MG63 (cell line): ENCODE measurements around the gene P4HB. TPM values are rescaled to one million over a fixed set of nuclear protein-coding genes. Genes with fewer than 3 reads are reported as not detected.

Experiments
- DNase-seq: peaks from one replicate; pipeline ENCODE4 v3.0.0-alpha.2; 2020
- H3K27me3 ChIP-seq: fragments of 250-450 bp; sonication (Bioruptor Pico); 2 replicates; pipeline ENCODE4 v1.5.1; 2020; ENCODE audit warnings: mild to moderate bottlenecking, moderate library complexity
- H3K36me3 ChIP-seq: fragments of 250-450 bp; sonication (Bioruptor Pico); 2 replicates; pipeline ENCODE4 v1.5.1; 2020; ENCODE audit warnings: mild to moderate bottlenecking, moderate library complexity
- H3K4me3 ChIP-seq: fragments of 250-450 bp; sonication (Bioruptor Pico); 2 replicates; pipeline ENCODE4 v1.5.1; 2020; ENCODE audit warnings: mild to moderate bottlenecking, moderate library complexity
- H3K9me3 ChIP-seq: fragments of 250-450 bp; sonication (Bioruptor Pico); 2 replicates; pipeline ENCODE4 v1.5.1; 2020; ENCODE audit warnings: mild to moderate bottlenecking, moderate library complexity
- total RNA-seq: library from RNA; depleted of rRNA; stranded (reverse); fragments of >200 nt; shearing (Covaris generic); gene quantifications from 2 replicates; pipeline ENCODE4 v1.2.3, GENCODE V29; 2014; ENCODE audit warnings: low replicate concordance

P4HB gene
- total RNA-seq, 1 experiment from 2014 or later: 531 TPM

GRCh38 chr17:81812571-81813370, 47.6 kb downstream of the P4HB start:
- H3K4me3 ChIP-seq: no peak overlapping the region
- H3K27me3 ChIP-seq: peaks cover 28% of the 10 kb centered on the region
- DNase-seq: no peak
- no peaks in the 10 kb centered on the region for H3K9me3 ChIP-seq
- H3K36me3 ChIP-seq: no peaks in the 10 kb centered on the region

DNA sequence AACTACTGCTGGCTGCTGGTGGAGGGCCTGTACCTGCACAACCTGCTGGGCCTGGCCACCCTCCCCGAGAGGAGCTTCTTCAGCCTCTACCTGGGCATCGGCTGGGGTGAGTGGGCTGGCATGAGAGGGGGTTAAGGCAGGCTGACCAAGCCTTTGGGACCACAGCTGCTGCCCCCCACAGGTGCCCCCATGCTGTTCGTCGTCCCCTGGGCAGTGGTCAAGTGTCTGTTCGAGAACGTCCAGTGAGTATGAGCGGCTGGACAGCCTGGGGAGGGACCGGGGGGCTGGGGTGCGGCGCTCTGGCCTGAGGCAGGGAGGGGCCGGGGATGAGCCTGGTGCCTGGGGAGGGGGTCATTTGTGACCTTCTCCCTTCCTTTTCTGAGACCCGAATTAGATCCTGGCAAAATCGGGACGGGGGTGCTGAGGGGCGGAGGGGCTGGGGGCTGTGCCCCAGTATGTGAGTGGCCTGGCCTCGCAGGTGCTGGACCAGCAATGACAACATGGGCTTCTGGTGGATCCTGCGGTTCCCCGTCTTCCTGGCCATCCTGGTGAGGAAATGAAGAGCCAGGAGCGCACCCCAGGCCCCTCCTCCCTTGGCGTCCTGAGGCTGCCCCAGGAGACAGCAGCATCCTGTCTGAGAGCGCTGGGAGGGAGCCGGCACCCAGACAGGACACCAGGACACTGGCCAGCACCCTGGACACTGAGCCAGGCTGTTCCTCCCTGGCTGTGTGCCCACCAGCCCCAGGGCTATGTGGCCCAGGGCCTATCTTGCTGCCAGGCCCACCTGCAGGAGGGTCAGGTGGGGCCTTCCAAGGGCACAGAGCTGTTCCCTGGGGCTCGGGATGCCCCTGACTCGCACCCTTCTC, 48.4 kb downstream of the P4HB start:
- DNase-seq: no peak
- Histone ChIP-seq H3K27me3 (peaks cover 37% of the 10 kb centered on the region), H3K9me3 (no peaks in the 10 kb centered on the region), H3K4me3 (no peak overlapping the region), H3K36me3 (no peaks in the 10 kb centered on the region)

DNA sequence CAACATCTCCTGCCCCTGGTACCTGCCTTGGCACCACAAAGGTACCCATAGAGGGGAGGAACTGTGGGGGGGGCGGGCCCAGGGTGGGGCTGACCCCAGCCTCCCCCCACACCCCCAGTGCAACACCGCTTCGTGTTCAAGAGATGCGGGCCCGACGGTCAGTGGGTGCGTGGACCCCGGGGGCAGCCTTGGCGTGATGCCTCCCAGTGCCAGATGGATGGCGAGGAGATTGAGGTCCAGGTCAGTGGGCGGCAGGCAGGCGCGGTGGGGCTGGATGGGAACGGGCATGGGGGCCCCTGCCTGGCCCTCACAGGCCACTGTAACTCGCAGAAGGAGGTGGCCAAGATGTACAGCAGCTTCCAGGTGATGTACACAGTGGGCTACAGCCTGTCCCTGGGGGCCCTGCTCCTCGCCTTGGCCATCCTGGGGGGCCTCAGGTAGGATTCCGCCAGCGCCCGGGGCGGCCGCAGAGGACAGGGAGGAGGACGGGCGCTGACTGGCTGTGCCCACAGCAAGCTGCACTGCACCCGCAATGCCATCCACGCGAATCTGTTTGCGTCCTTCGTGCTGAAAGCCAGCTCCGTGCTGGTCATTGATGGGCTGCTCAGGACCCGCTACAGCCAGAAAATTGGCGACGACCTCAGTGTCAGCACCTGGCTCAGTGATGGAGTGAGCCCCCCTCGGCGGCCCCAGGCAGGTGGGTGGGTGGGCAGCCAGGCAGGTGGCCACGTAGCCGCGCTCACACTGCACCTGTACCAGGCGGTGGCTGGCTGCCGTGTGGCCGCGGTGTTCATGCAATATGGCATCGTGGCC, 49.2 kb downstream of the P4HB start:
- DNase-seq: no peak
- Histone ChIP-seq H3K9me3 (no peaks in the 10 kb centered on the region), H3K4me3 (no peak overlapping the region), H3K36me3 (no peaks in the 10 kb centered on the region), H3K27me3 (peaks cover 45% of the 10 kb centered on the region)

DNA sequence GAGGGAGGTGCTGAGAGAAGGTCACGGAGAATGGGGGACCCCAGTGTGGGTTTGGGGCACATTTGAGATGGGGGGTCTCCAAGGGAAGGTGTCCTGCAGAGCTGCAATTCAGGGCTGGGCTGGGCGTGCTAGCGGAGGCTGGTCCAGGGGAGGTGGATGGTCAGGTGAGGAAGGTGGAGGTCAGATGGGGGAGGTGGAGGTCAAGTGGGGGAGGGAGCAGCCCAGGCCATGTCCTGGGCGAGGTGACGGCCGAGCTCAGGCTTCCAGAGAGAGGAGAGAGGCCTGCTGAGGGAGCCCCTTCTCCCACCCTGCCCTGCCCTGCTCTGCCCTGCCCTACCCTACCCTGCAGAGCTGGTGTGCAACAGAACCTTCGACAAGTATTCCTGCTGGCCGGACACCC, 49.9 kb downstream of the P4HB start:
- H3K27me3 ChIP-seq: peaks cover 51% of the 10 kb centered on the region

GRCh38 chr17:81809556-81809998, 50.8 kb downstream of the P4HB start:
- DNase-seq: no peak
- Histone ChIP-seq H3K27me3 (peaks cover 58% of the 10 kb centered on the region), H3K4me3 (no peak overlapping the region), H3K9me3 (no peaks in the 10 kb centered on the region), H3K36me3 (no peaks in the 10 kb centered on the region)

More for the DNA sequence above, 49.9 kb downstream of the P4HB start:
- no peak for DNase-seq
- Histone ChIP-seq H3K9me3 (no peaks in the 10 kb centered on the region), H3K4me3 (no peak overlapping the region), H3K36me3 (no peaks in the 10 kb centered on the region)

DNA sequence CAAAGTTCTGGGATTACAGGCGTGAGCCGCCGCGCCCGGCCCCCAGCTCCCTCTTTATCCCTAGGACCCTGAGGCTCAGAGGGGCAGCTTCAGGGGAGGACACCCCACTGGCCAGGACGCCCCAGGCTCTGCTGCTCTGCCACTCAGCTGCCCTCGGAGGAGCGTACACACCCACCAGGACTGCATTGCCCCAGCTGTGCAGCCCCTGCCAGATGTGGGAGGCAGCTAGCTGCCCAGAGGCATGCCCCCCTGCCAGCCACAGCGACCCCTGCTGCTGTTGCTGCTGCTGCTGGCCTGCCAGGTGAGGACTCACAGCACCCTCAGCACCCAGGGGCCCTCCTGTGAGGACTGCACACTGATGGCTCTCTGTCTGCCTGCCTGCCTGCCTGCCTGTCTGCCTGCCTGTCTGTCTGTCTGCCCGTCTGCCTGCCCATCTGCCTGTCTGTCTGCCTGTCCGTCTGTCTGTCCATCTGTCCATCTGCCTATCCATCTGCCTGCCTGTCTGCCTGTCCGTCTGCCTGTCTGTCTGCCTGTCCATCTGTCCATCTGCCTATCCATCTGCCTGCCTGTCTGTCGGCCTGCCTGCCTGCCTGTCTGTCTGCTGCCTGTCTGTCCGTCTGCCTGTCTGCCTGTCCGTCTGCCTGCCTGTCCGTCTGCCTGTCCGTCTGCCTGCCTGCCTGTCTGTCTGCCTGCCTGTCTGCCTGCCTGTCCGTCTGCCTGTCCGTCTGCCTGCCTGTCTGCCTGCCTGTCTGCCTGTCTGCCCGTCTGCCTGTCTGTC, 51.4 kb downstream of the P4HB start:
- H3K27me3 ChIP-seq: peaks cover 62% of the 10 kb centered on the region
- H3K4me3 ChIP-seq: no peak overlapping the region
- no peaks in the 10 kb centered on the region for H3K36me3 ChIP-seq
- DNase-seq: no peak
- H3K9me3 ChIP-seq: no peaks in the 10 kb centered on the region

- DNase-seq: no peak
- Histone ChIP-seq H3K4me3 (no peak overlapping the region), H3K9me3 (no peaks in the 10 kb centered on the region), H3K36me3 (no peaks in the 10 kb centered on the region), H3K27me3 (peaks cover 72% of the 10 kb centered on the region)
Observed at GRCh38 chr17:81807839-81808238, 52.5 kb downstream of the P4HB start.

DNA sequence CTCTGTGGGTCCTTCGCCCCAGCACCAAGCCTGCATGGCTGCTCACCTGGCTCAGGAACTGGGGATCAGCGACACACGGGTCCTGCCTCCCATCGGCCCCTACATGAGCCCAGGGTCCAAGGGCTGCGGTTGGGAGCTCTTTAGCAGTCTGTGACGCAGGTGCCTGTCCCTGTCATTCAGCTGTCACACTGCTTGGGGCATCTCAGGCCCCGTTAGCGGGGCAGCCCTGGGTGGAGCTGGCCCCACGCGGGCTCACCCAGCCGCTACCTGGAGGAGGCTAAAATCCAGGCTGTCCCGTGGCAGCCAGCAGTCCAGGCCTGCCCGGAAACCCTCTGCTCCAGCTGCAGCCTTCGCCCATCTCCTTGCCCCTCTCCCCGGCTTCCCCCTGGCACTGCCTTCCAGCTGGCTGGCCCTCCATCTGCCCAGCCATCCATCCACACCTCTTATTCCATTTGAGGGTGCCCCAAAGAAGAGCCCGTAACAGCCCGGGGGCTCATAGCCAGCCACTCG, 53.1 kb downstream of the P4HB start:
- Histone ChIP-seq H3K9me3 (no peaks in the 10 kb centered on the region), H3K27me3 (peaks cover 78% of the 10 kb centered on the region)

DNA sequence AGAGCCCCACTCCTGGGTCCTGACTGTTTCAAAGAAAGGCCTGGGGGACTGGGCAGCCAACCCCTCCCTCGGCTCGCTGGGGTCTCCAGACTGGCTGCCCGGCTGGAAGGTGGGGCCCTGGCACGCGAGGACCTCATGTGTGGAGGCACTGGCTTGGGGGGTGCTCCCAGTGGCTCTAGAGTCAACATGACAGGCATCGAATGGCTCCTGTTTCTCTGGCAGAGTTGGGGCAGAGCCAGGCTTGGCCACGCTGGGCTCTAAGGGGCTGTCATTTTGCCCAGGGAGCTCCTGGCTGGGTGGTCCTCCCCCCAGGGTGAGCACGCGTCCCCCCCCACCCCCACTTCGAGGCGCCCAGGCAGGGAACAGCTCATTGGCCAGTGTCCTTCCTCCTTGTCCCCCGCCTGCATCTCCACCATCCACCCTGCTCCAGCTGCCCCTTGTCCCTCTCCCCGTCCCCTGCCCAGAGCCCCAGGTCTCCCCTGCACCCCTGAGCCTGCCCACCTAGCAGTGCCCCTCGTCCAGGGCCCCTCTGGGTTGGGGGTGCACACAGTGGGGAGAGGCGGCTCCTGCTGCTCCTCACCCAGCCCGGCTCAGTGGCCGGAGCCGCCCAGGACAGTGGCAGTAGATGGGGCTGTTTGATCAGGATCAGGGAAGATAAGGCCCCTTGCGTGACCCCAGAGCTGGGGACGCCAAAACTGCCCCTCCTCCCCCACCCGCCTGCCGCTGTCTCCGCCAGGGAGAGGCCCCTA, 53.7 kb downstream of the P4HB start:
- H3K27me3 ChIP-seq: peaks cover 84% of the 10 kb centered on the region
- no peak overlapping the region for H3K4me3 ChIP-seq
- no peaks in the 10 kb centered on the region for H3K9me3 ChIP-seq
- DNase-seq: no peak
- no peaks in the 10 kb centered on the region for H3K36me3 ChIP-seq

More for the DNA sequence above, 53.1 kb downstream of the P4HB start:
- DNase-seq: no peak
- Histone ChIP-seq H3K36me3 (no peaks in the 10 kb centered on the region), H3K4me3 (no peak overlapping the region)

GRCh38 chr17:81805707-81806460, 54.5 kb downstream of the P4HB start:
- Histone ChIP-seq H3K9me3 (no peaks in the 10 kb centered on the region), H3K36me3 (no peaks in the 10 kb centered on the region), H3K4me3 (no peak overlapping the region), H3K27me3 (peaks cover 81% of the 10 kb centered on the region)
- DNase-seq: no peak

DNA sequence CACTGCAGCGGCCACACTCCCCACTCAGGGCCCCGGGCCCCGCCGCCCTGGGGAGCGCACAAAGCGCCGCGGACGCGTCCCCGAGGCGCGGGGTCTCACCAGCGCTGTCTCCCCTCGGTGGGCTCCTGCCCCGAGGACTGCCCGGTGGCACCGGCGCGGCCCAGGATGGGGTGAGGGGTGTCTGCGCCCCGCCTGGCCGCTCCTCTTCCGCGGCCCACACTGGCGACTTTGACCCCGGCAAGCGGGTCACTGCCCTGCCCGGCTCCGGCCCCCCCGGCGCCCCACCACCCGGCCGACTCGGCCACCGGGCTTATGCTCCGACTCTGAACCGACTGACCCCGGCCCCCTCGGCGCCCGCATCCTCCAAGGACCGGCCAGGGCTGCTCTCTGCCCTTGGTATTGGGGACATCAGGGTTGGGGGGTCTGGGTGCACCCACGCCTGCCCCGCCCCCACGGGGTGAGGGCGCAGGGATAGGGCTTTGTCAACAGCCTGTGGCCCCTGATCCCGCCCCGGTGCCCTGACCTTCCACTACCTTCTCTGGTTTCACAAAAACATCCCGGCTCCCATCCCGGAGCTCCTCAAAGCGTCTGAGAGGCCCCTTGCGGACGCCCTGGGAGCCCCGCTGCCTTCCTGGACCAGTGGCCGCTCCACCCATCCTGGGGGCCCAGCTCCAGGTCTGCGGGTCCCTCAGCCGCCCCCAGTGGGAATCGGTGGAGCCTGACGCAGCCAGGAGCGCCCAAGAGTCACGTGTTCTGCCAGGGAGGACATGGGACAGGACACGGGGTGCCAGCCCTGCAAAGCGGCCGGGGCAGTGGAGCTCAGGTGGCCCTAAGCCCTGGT, 55.6 kb downstream of the P4HB start:
- Histone ChIP-seq H3K4me3 (no peak overlapping the region), H3K36me3 (no peaks in the 10 kb centered on the region), H3K27me3 (peaks cover 79% of the 10 kb centered on the region), H3K9me3 (no peaks in the 10 kb centered on the region)
- DNase-seq: no peak

DNA sequence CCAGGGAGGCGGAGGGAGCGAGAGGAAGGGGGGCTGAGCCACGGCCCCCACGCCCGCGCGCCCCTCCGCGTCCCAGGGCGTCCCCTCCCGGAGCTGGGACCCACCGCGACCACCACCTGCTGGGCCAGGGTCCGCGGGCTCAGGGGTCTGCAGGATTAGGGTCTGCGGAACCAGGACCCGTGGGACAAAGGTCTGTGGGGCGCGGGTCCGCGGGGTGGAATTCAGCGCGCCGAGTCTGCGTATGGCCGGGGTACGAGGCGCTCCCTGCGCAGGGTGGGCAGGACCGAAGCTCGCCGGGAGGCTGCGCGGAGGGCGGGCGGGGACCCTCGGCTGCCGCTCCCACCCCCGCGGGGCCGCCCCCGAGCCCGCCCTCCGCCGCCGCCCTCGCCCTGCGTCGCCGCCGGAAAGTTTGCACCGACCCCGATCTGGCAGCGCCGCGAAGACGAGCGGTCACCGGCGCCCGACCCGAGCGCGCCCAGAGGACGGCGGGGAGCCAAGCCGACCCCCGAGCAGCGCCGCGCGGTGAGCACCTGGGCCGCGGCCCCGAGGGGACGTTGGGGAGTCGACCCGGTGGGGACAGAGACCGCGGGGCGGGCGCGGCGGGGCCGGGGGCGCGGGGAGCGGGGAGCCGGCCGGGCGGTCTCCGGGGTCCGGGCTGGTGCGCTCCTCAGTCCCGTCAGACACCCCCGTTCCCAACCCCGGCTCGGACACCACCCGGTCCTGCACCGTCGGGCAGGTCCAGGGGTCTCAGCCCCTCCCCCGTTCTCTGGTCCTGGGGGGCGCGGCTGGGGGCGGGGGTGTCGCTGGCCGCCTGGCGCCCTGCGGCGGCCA, 56.4 kb downstream of the P4HB start, which contains the start of gene GCGR:
Gene GCGR (plus strand): TSS at position 423 of the 831 bp plus-strand sequence. CDS start 4,869 bp downstream, outside the sequence.
- no peaks in the 10 kb centered on the region for H3K9me3 ChIP-seq
- DNase-seq: no peak
- no peaks in the 10 kb centered on the region for H3K36me3 ChIP-seq
- H3K4me3 ChIP-seq: no peak within 1 kb of the TSS
- H3K27me3 ChIP-seq: peaks cover 81% of the 10 kb centered on the region
